ENCODE results near the gene FXYD6.

- TF ChIP-seq EZH2phosphoT487 (IDR thresholded peaks at IDR 0.05) (no peak), EZH2 (IDR thresholded peaks at IDR 0.05) (no peak)
These were observed 42.2 kb upstream of the FXYD6 start for GRCh38 chr11:117918366-117919255.

All from neural progenitor cell (in vitro differentiated cells).